Upper lobe of right lung (tissue), 1 donor: ENCODE data around the gene GUCD1. TPM values are rescaled to one million over a fixed set of nuclear protein-coding genes. Genes with fewer than 3 reads are reported as not detected.

ENCODE experiments used
- ATAC-seq: fragments of 200-7000 bp; cut with Tn5 transposase; one replicate; pipeline ENCODE4 v1.9.1; 2020; ENCODE audit warnings: mild to moderate bottlenecking, moderate library complexity
- DNase-seq: peaks from one replicate; pipeline ENCODE4 v3.0.0-alpha.2; 2020
- H3K27ac ChIP-seq: fragments of 200-600 bp; one replicate; pipeline ENCODE4 v1.8.0; 2022
- H3K27me3 ChIP-seq: fragments of 200-600 bp; one replicate; pipeline ENCODE4 v1.8.0; 2022; ENCODE audit warnings: mild to moderate bottlenecking
- H3K36me3 ChIP-seq: fragments of 200-600 bp; one replicate; pipeline ENCODE4 v1.8.0; 2022
- H3K4me1 ChIP-seq: fragments of 200-600 bp; one replicate; pipeline ENCODE4 v1.8.0; 2022
- H3K4me3 ChIP-seq: fragments of 200-600 bp; one replicate; pipeline ENCODE4 v1.8.0; 2022; ENCODE audit warnings: mild to moderate bottlenecking
- H3K9me3 ChIP-seq: fragments of 200-600 bp; one replicate; pipeline ENCODE4 v1.8.0; 2022
- intact Hi-C: fragments of 100-400 bp; cut with DNase I; formaldehyde crosslinking; loops from one replicate; pipeline ENCODE4 v1.11.0; 2022
- total RNA-seq: library from RNA; stranded (reverse); fragmentation: NEBNext Ultra II Directional; extraction: Animal tissue kit (Norgen Biotek cat#: 25700); gene quantifications from one replicate; pipeline ENCODE4 v1.2.1, GENCODE V29; 2021
- TF ChIP-seq, protein P1 (sequence below): fragments of 200-600 bp; IDR thresholded peaks from one replicate; pipeline ENCODE4 v1.8.0; 2022; ENCODE audit warnings: antibody characterized with exemption
- donor health status: DM: no; HTN: yes; CAD: no; lungs with severe emphysema.

The GUCD1 gene
- total RNA-seq, 1 donor from 2014 or later, result 148 TPM

DNA sequence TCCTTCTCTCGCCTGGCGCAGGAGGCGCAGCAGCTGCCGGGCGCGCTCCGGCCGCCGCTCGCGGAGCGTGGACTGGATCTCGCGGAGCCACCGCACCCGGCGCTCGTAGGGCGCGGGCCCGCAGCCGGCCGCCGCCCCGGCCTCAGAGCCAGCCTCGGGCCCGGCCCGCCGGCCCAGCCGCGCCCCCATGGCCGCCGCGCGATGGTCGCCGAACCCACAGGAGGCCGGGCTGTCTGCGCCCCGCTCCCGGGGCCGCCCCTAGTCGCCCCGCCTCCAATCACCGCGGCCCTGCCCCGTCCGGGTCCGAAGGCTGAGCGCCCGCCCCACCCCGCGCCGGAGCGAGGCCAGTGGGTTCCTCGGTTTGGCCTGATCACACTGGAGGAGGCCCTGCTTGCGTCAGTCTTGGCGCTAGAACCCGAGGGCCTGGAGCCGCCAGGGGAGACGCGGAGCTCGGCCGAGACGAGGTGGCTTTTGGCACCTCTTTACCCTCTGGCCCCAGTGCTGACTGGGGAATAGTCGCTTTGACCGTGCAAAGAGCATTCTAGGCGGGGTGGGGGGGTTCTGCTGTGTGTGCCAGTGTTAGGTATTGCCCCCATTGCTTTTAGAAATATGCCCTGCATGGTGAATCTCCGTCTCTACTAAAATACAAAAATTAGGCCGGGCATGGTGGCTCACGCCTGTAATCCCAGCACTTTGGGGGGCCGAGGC is 38.1 kb upstream of the GUCD1 start, which contains the start of gene LRRC75B:
Gene LRRC75B (minus strand): TSS at position 223 of the 708 bp plus-strand sequence. CDS start 34 bp downstream, at position 189.
- peaks cover 13% of the 10 kb centered on the region for H3K4me1 ChIP-seq
- no peaks in the 10 kb centered on the region for H3K36me3 ChIP-seq
- intact Hi-C loops, result no loop called here
- H3K27me3 ChIP-seq, result no peaks in the 10 kb centered on the region
- DNase-seq (peak; percentile 94), ATAC-seq (peak; percentile 91)
- H3K4me3 ChIP-seq, result peak within 1 kb of the TSS; percentile 58
- H3K9me3 ChIP-seq, result no peaks in the 10 kb centered on the region
- H3K27ac ChIP-seq, result peak within 1 kb of the TSS; percentile 74
- TF ChIP-seq, protein P1, sequence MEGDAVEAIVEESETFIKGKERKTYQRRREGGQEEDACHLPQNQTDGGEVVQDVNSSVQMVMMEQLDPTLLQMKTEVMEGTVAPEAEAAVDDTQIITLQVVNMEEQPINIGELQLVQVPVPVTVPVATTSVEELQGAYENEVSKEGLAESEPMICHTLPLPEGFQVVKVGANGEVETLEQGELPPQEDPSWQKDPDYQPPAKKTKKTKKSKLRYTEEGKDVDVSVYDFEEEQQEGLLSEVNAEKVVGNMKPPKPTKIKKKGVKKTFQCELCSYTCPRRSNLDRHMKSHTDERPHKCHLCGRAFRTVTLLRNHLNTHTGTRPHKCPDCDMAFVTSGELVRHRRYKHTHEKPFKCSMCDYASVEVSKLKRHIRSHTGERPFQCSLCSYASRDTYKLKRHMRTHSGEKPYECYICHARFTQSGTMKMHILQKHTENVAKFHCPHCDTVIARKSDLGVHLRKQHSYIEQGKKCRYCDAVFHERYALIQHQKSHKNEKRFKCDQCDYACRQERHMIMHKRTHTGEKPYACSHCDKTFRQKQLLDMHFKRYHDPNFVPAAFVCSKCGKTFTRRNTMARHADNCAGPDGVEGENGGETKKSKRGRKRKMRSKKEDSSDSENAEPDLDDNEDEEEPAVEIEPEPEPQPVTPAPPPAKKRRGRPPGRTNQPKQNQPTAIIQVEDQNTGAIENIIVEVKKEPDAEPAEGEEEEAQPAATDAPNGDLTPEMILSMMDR, result no peak

DNA sequence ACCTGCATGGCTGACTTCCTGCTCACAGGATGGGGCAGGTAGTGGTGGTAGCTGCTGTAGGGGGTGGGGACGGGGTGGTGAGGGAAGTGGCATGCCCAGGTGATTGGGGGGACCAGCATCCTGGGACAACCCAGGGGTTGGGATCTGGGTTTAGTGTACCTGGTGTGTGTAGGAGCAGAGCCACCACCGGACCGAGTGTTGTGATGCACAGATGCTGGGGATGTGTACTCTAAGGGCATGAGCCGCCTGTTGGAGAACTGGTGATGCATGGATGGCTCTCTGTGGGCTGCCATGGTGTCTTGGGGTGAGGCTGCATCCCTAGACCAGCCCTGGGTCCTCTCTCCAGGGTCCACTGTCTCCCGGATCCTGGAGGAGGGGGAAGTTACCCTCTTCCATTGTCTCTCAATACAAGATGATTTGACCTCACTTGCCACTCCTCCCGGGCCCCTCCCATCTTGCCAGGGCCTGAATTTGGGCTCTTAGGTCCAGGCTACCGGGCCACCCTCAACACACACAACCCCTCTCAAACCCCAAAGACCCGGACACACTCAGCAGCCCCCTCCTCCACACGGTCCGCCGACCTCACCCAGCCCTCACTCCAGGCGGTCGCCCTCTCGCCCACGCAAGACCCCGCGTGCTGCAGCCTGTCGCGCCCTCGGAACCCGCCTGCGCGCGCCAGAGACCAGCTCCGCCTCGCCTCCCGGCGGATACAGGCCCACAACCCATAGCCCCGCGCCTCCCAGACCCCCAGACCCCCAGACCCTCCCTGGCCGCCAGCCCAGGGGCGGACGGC is 37.3 kb upstream of the GUCD1 start:
- peaks cover 13% of the 10 kb centered on the region for H3K4me1 ChIP-seq
- ATAC-seq, result peak; percentile 0
- TF ChIP-seq, protein P1, result no peak

DNA sequence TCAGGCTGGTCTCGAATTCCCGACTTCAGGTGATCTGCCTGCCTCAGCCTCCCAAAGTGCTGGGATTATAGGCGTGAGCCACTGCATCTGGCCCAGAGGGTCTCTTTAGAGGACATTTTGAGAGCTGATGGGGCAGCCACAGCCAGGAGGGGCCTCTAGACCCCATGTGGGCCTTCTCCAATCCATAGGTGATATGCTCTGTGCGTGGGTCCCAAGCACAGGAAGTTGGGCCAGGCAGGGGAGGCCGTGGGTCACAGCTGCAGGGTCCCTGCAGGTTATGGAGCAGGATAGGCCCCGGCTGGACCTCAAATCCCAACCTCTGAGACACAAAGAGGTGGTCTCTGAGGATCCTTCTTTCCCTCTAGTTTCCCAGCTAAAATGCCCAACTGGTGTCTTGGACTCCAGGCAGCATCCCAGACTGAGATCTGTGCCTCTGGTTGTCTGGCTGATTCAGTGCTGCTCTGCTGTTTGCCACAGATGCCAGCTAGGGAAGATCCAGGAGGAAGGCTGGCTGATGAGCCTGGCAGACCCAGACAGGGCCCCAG is 36.4 kb upstream of the GUCD1 start:
- Histone ChIP-seq H3K36me3 (no peaks in the 10 kb centered on the region), H3K27ac (no peak overlapping the region), H3K27me3 (no peaks in the 10 kb centered on the region), H3K4me1 (peaks cover 13% of the 10 kb centered on the region), H3K4me3 (no peak overlapping the region), H3K9me3 (no peaks in the 10 kb centered on the region)
- TF ChIP-seq, protein P1, result no peak
- DNase-seq (no peak), ATAC-seq (no peak)
- intact Hi-C loops, result no loop called here

More for the DNA sequence above, 37.3 kb upstream of the GUCD1 start:
- DNase-seq, result no peak
- Histone ChIP-seq H3K36me3 (no peaks in the 10 kb centered on the region), H3K27me3 (no peaks in the 10 kb centered on the region), H3K9me3 (no peaks in the 10 kb centered on the region), H3K27ac (peak overlapping the region; percentile 58), H3K4me3 (peak overlapping the region; percentile 58)
- intact Hi-C loops, result no loop called here

DNA sequence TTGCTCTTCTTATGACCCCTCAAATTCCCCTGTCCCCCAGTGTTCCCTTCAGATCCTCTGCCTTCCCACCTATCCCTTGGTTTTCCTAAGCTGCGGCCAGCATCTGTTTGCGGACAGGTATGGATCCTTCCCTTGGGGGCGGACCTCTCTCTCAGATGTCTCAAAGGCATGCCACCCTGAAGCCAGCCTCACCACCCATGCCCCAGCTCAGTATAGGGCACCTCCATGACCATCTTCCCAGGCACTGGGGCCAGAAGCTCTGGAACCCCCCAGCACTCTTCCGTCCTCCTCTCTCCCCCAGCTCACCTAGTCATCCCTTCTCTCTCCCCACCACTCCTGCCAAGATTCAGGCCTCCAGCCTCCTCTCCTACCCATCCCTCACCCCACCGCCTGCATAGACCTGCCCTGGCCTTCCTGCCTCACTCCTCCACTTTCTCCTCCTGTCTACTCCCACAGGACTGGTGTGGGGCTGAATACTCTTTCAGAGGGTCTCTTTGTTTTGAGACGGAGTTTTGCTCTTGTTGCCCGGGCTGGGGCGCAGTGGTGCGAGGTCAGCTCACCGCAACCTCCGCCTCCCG is 35.7 kb upstream of the GUCD1 start:
- intact Hi-C loops, result no loop called here
- DNase-seq (no peak), ATAC-seq (no peak)
- no peaks in the 10 kb centered on the region for H3K36me3 ChIP-seq
- H3K27me3 ChIP-seq, result no peaks in the 10 kb centered on the region
- H3K9me3 ChIP-seq, result no peaks in the 10 kb centered on the region
- peaks cover 13% of the 10 kb centered on the region for H3K4me1 ChIP-seq
- H3K27ac ChIP-seq, result no peak overlapping the region
- H3K4me3 ChIP-seq, result no peak overlapping the region
- TF ChIP-seq, protein P1, result no peak

DNA sequence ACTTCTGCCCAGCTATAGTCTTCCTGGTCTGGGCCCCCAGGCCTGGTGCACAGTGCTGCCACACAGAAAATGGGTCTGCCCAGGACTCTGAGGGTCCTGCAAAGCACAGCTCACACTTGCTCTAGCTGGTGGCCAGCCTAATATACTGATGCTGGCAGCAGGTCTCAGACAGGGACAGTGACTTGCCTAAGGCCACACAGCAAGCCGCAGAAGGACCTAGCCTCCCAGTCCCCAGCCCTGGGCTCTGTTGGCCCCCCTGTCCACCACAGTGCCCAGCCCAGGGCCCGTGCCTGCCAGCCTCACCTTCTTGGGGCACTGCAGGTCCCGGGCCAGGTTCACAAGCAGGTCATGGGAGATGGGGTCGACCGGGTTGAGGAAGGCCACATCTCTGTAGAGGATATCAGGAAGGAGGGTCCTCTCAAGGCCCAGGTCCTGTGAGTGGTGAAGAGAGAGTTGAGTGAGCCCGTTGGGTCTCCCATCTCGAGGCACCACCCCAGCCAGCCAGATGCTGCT is 34.6 kb upstream of the GUCD1 start:
- Histone ChIP-seq H3K9me3 (no peaks in the 10 kb centered on the region), H3K27me3 (no peaks in the 10 kb centered on the region), H3K4me1 (peaks cover 9% of the 10 kb centered on the region), H3K4me3 (no peak overlapping the region), H3K36me3 (no peaks in the 10 kb centered on the region), H3K27ac (no peak overlapping the region)
- TF ChIP-seq, protein P1, result no peak
- DNase-seq (no peak), ATAC-seq (no peak)
- intact Hi-C loops, result no loop called here
